ENCODE data around the gene TRAK1.

DNA sequence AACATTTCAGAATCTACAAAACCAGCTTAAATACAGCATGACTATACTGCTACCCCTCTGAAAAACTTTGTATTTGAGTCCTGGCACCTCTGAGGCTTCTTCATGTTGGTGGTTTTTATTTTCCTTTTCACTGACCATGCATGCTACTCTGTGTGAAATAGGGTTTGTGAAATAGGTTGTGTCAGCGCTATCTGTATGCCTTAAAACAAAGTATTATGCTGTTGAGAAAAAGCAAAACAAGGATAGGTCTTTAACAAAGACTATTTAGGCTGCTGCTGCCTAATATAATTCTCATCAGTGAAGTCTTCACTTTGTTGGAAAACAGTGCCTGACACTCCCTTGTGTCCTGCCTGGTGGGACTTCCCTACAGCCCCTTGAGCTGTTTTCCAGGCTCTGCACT, 28.7 kb upstream of the TRAK1 start:
- TF ChIP-seq, protein P1, sequence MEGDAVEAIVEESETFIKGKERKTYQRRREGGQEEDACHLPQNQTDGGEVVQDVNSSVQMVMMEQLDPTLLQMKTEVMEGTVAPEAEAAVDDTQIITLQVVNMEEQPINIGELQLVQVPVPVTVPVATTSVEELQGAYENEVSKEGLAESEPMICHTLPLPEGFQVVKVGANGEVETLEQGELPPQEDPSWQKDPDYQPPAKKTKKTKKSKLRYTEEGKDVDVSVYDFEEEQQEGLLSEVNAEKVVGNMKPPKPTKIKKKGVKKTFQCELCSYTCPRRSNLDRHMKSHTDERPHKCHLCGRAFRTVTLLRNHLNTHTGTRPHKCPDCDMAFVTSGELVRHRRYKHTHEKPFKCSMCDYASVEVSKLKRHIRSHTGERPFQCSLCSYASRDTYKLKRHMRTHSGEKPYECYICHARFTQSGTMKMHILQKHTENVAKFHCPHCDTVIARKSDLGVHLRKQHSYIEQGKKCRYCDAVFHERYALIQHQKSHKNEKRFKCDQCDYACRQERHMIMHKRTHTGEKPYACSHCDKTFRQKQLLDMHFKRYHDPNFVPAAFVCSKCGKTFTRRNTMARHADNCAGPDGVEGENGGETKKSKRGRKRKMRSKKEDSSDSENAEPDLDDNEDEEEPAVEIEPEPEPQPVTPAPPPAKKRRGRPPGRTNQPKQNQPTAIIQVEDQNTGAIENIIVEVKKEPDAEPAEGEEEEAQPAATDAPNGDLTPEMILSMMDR (IDR thresholded peaks at IDR 0.05; ENCODE audit: poor library complexity) = no peak
- TF ChIP-seq EZH2 (IDR thresholded peaks at IDR 0.05; ENCODE audit: borderline replicate concordance) = no peak
- no peak for TF ChIP-seq EZH2phosphoT487 (IDR thresholded peaks at IDR 0.05; ENCODE audit: low read depth, severe bottlenecking, unreplicated experiment)
